BE2C (cell line): ENCODE results near the gene FBXL20.
A peak's percentile ranks its signal among the peaks of the same experiment; 100 is the strongest.

ENCODE experiments used
- DNase-seq: peaks from one replicate; pipeline ENCODE4 v3.0.0-alpha.2; 2020
- H3K27me3 ChIP-seq: fragments of 250-450 bp; sonication (Bioruptor Pico); 2 replicates; pipeline ENCODE4 v1.5.1; 2020; ENCODE audit warnings: mild to moderate bottlenecking
- H3K36me3 ChIP-seq: fragments of 250-450 bp; sonication (Bioruptor Pico); 2 replicates; pipeline ENCODE4 v1.5.1; 2020; ENCODE audit warnings: mild to moderate bottlenecking
- H3K4me1 ChIP-seq: fragments of 250-450 bp; sonication (Bioruptor Pico); 2 replicates; pipeline ENCODE4 v1.5.1; 2020
- H3K4me3 ChIP-seq: 2 replicates; pipeline ENCODE4 v1.5.1; 2011; ENCODE audit warnings: low read depth, low read length
- H3K9me3 ChIP-seq: fragments of 250-450 bp; sonication (Bioruptor Pico); 2 replicates; pipeline ENCODE4 v1.5.1; 2020
- CTCF ChIP-seq: IDR thresholded peaks from 2 replicates; pipeline ENCODE4 v1.5.1; 2012; ENCODE audit warnings: mild to moderate bottlenecking, low read depth, low read length

FBXL20 gene

DNA sequence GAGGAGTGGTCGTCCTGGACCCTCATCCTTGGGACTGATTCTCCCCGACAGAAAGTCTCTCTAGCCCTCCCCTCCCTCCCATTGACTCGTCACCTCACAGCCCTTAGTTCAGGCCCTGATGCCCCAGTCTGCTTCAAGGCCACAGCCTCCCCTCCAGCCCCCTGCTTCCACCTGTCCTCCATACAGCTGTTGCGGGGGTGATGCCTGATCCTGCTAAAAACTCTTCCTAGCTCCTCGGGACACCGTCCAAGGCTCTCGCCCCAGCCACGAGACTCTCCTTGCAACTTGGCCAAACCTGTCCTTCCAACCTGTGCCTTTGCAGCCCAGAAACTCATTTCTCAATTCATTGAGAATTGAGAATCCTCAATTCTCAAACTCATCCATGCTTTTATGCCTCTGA lies 182.5 kb downstream of the FBXL20 start:
- Histone ChIP-seq H3K4me3 (no peak overlapping the region), H3K9me3 (no peaks in the 10 kb centered on the region), H3K4me1 (no peaks in the 10 kb centered on the region), H3K27me3 (no peaks in the 10 kb centered on the region), H3K36me3 (no peaks in the 10 kb centered on the region)
- no peak for TF ChIP-seq CTCF
- no peak for DNase-seq

GRCh38 chr17:39217734-39218369 lies 183.6 kb downstream of the FBXL20 start:
- H3K4me3 ChIP-seq = no peak overlapping the region
- H3K9me3 ChIP-seq = no peaks in the 10 kb centered on the region
- no peak for DNase-seq
- H3K36me3 ChIP-seq = no peaks in the 10 kb centered on the region
- no peak for TF ChIP-seq CTCF
- H3K4me1 ChIP-seq = no peaks in the 10 kb centered on the region
- no peaks in the 10 kb centered on the region for H3K27me3 ChIP-seq

DNA sequence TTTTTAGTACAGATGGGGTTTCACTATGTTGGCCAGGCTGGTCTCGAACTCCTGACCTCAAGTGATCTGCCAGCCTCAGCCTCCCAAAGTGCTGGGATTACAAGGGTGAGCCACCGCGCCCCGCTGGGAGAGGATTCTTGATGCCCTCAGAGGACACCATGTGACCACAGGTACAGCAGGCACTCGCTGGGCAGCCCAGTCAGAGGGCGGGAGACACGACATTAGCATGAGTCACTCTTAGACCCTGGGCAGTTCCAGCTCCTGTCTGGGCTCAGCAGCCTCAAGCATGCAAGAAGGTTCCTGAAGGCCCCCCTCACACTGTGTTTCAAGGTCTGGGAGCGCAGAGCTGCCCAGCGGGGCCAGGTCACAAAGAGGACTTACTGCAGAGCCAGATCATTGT lies 187.6 kb downstream of the FBXL20 start:
- Histone ChIP-seq H3K36me3 (no peaks in the 10 kb centered on the region), H3K4me3 (no peak overlapping the region), H3K9me3 (no peaks in the 10 kb centered on the region), H3K27me3 (peaks cover 5% of the 10 kb centered on the region; the same call in 1 of the 2 replicates), H3K4me1 (peaks cover 6% of the 10 kb centered on the region)
- no peak for TF ChIP-seq CTCF
- DNase-seq = no peak

DNA sequence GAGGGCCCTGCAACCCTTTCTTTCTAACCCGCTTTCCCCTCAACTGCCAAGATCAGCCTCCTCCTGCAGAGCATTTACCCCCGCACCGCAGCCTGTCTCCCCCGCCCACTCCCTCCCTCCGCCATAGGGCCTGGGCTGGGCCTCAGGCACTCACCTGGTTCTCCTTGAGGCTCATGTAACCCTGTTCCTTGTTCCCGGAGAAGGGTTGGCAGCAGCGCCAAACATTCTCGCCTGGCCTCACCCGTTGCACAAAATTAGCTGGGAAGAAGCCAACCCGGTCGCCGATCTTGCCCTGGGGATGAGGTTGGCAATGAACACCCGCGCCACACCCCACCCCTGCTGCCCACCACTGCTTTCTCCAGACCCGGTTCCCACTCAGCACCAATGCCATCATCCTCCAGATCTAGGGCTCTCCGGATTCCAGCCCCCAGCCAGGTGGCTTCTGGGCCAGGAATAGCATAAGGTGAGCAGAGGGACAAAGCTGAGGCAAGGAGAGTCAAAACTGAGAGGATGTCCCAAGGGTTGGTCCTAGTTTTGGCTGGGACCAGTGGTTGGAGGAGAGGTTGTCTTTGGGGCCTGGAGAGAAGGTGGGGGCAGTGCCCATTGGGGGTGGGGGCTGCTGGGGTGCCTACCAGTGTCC lies 188.5 kb downstream of the FBXL20 start:
- TF ChIP-seq CTCF = no peak
- Histone ChIP-seq H3K36me3 (no peaks in the 10 kb centered on the region), H3K27me3 (peaks cover 5% of the 10 kb centered on the region; the same call in 1 of the 2 replicates), H3K4me1 (peaks cover 13% of the 10 kb centered on the region), H3K9me3 (no peaks in the 10 kb centered on the region), H3K4me3 (no peak overlapping the region)
- DNase-seq = no peak

DNA sequence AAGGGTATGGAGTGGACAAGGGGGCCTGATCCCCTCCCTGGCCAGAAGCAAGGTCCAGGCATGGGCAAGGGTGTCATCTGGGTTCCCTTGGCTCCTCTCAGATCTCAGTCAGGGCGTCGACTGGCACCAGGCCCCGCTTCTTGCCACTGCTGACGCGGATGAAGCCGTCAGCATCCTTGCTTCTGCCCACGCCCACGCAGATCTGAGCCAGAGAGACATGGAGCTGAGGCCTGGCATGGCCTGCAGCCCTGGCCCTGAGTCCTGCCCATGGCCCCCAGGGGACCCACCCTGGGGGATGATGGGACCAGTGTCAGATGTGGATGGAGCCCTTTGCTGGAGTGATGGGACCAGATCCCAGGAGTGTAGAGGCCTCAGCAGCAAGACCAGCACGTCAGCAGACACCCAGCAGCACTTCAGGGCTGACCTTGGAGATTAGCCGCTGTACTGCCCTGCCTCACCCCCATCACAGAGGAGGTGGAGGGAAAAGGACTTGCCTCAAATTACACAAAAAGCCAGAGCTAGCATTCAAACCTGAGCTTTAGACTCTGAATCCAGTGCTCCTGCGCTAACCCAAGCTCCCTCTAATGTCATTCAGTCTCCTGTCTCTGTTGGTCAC lies 189.1 kb downstream of the FBXL20 start:
- peaks cover 5% of the 10 kb centered on the region; the same call in 1 of the 2 replicates for H3K27me3 ChIP-seq
- no peaks in the 10 kb centered on the region for H3K9me3 ChIP-seq
- no peaks in the 10 kb centered on the region for H3K36me3 ChIP-seq
- no peak overlapping the region for H3K4me3 ChIP-seq
- no peak for DNase-seq
- peaks cover 13% of the 10 kb centered on the region for H3K4me1 ChIP-seq
- TF ChIP-seq CTCF = no peak

GRCh38 chr17:39210093-39210434 lies 191.4 kb downstream of the FBXL20 start:
- H3K4me3 ChIP-seq = peak overlapping the region; percentile 28
- no peak for DNase-seq

More at GRCh38 chr17:39210093-39210434, 191.4 kb downstream of the FBXL20 start:
- no peak for TF ChIP-seq CTCF
- Histone ChIP-seq H3K4me1 (peaks cover 13% of the 10 kb centered on the region), H3K27me3 (peaks cover 5% of the 10 kb centered on the region; the same call in 1 of the 2 replicates), H3K9me3 (no peaks in the 10 kb centered on the region), H3K36me3 (peaks cover 2% of the 10 kb centered on the region)
